ENCODE data around the gene COG3.

GRCh38 chr13:45417790-45418534 lies 46.8 kb upstream of the COG3 start, which contains the start of gene SLC25A30:
- TF ChIP-seq RAD21 (IDR thresholded peaks at IDR 0.05; ENCODE audit: insufficient read depth, low read depth, low read length) = no peak
- TF ChIP-seq BHLHE40 (IDR thresholded peaks at IDR 0.05; ENCODE audit: borderline replicate concordance in 1 of 2, low read depth in 2 of 2, low read length in 1 of 2) = peak; percentile 95 to 98
- peak; percentile 23; the same call in 1 of the 2 replicates for TF ChIP-seq NFYB (IDR thresholded peaks at IDR 0.05; ENCODE audit: insufficient read depth, low read depth, low read length)
- TF ChIP-seq POLR2AphosphoS5 (IDR thresholded peaks at IDR 0.05; ENCODE audit: low read length) = 0 out of 2 replicates have a peak, but pooled peaks have one; percentile 48
- no peak for TF ChIP-seq EED (IDR thresholded peaks at IDR 0.05; ENCODE audit: low read depth)
- TF ChIP-seq POLR2A (IDR thresholded peaks at IDR 0.05; ENCODE audit: low read depth, low read length) = peak; percentile 71
- no peak for TF ChIP-seq EGR1 (IDR thresholded peaks at IDR 0.05; ENCODE audit: borderline replicate concordance in 1 of 2, low read depth in 2 of 2, low read length in 2 of 2)
- TF ChIP-seq EP300 (IDR thresholded peaks at IDR 0.05; ENCODE audit: borderline replicate concordance in 1 of 2, control insufficient read depth in 1 of 2, low read depth in 2 of 2, low read length in 2 of 2) = no peak
- TF ChIP-seq CTCF (IDR thresholded peaks at IDR 0.05 in 2 of 3, conservative IDR thresholded peaks at IDR 0.05 in 1 of 3; ENCODE audit: control insufficient read depth in 2 of 3, extremely low read depth in 1 of 3, insufficient read depth in 1 of 3, low read depth in 3 of 3, low read length in 3 of 3) = no peak
- no peak for TF ChIP-seq USF2 (IDR thresholded peaks at IDR 0.05; ENCODE audit: borderline replicate concordance, low read depth, low read length)
